Measurements from ENCODE around the gene TSPO2. TPM values are rescaled to one million over a fixed set of nuclear protein-coding genes. Genes with fewer than 3 reads are reported as not detected.

The TSPO2 gene
- total and polyA plus RNA-seq, 9 of the 15 experiments (the other 6 are each of a cell fraction or from before 2014, with no cell fraction given) = not detected

GRCh38 chr6:41077536-41077935, 35.3 kb downstream of the TSPO2 start:
- peaks cover 44% of the 10 kb centered on the region for H3K36me3 ChIP-seq (ENCODE audit: control insufficient read depth, insufficient read depth, low read length)
- H3K4me3 ChIP-seq = no peak overlapping the region
- in situ Hi-C loops (cut with MboI) (no loop called here), intact Hi-C loops (cut with micrococcal nuclease) (no loop called here)
- FAIRE-seq (no peak), ATAC-seq (no peak), DNase-seq (ENCODE audit: extremely low read depth in 1 of 4, low spot score in 3 of 4) (no peak)
- peaks cover 65% of the 10 kb centered on the region for H3K79me2 ChIP-seq (ENCODE audit: control insufficient read depth, insufficient read depth, low read length)
- H3K27me3 ChIP-seq (ENCODE audit: control insufficient read depth in 2 of 2, insufficient read depth in 2 of 2, low read length in 2 of 2) = no peaks in the 10 kb centered on the region
- WGBS (ENCODE audit: insufficient coverage, low coverage, missing lambda C conversion rate) = 81% methylated on average over 2 of the region's 2 CpGs
- BruUV-seq (replicated peaks) = no TSS peak
- no peak overlapping the region for H3K4me2 ChIP-seq (ENCODE audit: insufficient read depth, low read length)
- H4K20me1 ChIP-seq (replicated peaks; ENCODE audit: control insufficient read depth, insufficient read depth, low read length) = no peaks in the 10 kb centered on the region
- no peak overlapping the region for H3K9ac ChIP-seq (ENCODE audit: insufficient read depth in 1 of 2, low read depth in 2 of 2, low read length in 2 of 2)
- no peaks in the 10 kb centered on the region for H3K9me1 ChIP-seq (ENCODE audit: control insufficient read depth, insufficient read depth, low read length)
- peaks cover 9 to 17% of the 10 kb centered on the region in 2 experiments for H3K4me1 ChIP-seq (replicated peaks in 1 of 2; ENCODE audit: control insufficient read depth in 2 of 2, insufficient read depth in 2 of 2, low read length in 2 of 2)
- H3K27ac ChIP-seq (ENCODE audit: extremely low read depth, low read depth, low read length) = no peak overlapping the region
- ChIA-PET POLR2A (interaction anchor here (1.3 kb wide), 1 partner anchor 54 kb away, joined by 3 read pairs; no protein-coding TSS in a partner anchor), CTCF (ENCODE audit: low intra/inter-chr PET ratio) (no interaction called here)
- TF ChIP-seq ZNF253 (CRISPR knock-in tag; conservative IDR thresholded peaks at IDR 0.05) (no peak), RBFOX2 (IDR thresholded peaks at IDR 0.05; ENCODE audit: low read depth, low read length) (no peak), SMAD4 (CRISPR knock-in tag; conservative IDR thresholded peaks at IDR 0.05) (no peak), MECOM (CRISPR knock-in tag; IDR thresholded peaks at IDR 0.05) (no peak), NEUROD1 (IDR thresholded peaks at IDR 0.05; ENCODE audit: borderline replicate concordance, low read depth, low read length, partially characterized antibody) (no peak), TBP (optimal IDR thresholded peaks at IDR 0.05; ENCODE audit: low read depth, low read length) (no peak), MYC (IDR thresholded peaks at IDR 0.05; ENCODE audit: low read depth, low read length) (no peak), MYC (CRISPR knock-in tag; IDR thresholded peaks at IDR 0.05; ENCODE audit: borderline replicate concordance, low read depth) (no peak)
- H2AFZ ChIP-seq (ENCODE audit: low read depth, low read length) = no peak overlapping the region
- no peaks in the 10 kb centered on the region for H3K9me3 ChIP-seq (replicated peaks; ENCODE audit: control insufficient read depth, insufficient read depth, low read depth, low read length)

Data from K562 (cell line).